ENCODE results near the gene SETD3.

SETD3 gene

GRCh38 chr14:99479906-99480869 is at the start of gene SETD3:
SETD3 (minus strand) TSS chr14:99480859; CDS start chr14:99465805, 15,054 bp downstream.
- DNase-seq, result peak; percentile 45

GRCh38 chr14:99529899-99530298 is 49.2 kb upstream of the SETD3 start:
- DNase-seq, result no peak

DNA sequence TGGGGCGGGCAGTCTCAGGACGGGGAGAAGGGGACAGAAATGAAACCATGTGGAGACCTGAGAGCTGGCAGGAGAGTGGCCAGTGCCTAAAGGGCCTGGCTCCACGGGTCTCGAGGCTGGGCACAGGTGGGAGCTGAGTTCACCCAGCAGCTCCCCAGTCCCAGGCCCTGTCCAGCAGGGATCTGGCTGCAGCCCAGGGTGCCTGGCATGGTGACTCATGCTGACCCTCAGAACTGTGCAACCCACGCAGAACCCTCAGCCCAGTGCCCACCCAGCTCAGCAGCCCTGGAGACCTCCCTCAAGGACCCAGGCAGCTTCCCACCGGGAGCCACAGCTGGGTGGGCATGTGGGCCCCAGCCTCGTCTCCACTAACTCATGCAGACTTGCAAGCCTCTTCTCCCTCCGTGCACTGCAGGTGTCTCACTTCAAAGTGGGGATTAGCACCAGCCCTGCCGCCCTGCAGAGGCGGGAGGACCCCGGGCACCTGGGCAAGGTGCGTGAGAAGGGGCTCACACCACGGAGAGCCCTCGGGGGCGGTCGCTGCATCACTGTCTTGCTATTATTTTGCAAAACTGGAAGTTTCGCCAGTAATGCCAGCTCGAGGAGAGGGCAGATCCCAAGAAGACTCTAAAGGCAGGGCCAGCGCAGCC is 46.9 kb upstream of the SETD3 start:
- DNase-seq, result no peak

DNA sequence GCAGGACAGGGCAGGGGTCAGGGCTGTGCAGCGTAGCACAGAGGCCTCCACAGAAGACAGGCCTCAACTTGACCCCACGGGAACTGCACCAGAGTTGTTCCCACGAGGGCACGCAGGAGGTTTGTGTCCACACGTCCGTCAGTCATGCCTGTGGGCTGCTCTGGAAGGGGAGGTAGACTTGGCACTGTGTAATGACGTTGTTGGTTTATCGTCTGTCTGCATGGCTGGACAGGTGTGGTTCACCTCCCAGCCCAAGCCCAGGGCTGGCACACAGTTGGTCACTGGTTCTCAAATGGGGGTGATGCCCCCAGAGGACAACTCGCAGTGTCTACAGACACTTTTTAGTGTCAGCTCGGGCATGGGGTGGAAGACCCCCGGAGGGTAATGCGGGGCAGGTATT is 46.4 kb upstream of the SETD3 start:
- no peak for DNase-seq

DNA sequence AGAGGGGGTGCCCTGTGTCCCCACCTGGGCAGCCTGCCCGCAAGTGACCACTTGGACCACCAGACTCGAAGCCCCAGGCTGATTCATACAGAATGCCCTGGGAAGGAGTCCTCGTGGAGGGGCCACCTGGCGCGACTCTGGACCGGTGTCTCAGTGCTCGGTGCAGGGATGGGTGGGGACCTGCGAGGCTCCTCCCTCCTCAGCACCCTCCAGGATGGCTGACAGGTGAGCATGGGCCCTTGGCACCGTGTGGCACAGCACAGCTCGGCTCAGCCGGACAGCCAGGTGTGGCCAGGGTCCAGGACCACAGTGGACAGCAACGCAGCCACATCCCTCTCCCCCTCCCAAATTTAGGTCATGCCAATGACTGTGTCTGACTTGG is 45.0 kb upstream of the SETD3 start:
- no peak for DNase-seq

DNA sequence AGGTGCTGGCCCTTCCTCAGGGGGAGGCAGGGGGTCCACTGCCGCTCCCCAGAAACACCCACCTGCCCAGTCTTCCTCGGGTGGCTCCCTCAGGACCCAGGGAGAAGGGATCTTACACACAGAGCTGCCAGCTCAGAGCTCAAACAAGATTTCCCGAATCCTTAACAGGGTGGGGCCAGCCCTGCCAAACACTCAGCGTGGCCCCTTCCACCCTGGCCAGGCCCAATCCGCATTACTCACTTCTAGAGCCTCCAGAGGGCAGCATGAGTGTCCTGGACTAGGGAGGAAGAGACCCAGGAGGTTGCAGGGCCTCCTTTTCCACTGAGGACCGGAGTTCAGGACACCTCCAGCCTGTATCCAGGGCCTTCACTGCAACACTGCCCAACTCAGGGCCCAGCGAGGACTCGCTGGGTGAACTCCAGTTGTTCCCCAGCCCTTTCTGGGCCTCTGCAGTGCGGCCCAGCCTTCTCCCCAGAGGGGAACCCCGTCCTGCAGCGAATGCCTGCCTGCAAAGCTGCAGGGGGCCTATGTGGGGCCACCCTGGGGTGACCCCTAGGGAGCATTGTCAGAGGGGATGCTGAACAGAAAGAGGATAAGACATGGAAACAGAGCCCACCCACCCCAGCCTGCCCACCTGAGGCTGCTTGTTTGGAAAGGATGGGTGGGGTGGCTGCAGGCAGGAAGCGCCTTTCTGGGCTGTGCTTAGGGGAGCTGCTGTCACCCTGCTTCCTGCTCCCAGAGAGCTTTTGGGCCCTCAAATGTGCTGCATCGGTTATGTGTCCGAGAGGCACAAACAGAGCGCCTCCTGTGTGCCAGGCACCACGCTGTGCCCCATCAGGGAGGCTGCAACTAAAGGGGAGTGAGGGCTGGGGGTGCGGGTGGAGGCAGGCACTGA is 44.4 kb upstream of the SETD3 start:
- no peak for DNase-seq

DNA sequence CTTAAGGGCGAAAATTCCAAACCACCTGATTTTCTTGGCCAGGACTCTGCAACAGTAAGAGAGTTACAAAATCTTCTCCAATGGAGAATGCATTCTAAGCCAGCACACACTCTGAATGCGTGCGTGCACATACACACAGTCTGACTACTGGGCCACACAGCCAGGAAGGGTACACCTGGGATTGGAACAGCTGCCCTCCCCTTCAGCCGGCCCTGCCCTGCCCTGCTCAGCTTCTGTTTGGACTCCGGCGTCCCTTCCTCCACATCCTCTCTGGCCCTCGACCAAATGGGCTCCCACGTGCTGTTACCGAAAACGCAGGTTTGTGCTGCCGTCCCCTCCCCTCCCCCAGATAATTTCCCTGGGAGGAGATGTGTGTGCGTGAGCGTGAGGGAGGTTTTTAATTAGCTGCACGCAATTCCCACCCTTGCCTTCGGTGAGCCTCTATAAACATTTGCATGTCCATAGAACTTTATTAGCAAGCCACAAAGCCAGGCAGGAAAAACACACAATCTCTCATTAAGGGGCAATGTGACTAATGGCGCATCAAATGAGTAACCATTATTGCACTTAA is 43.5 kb upstream of the SETD3 start:
- no peak for DNase-seq

DNA sequence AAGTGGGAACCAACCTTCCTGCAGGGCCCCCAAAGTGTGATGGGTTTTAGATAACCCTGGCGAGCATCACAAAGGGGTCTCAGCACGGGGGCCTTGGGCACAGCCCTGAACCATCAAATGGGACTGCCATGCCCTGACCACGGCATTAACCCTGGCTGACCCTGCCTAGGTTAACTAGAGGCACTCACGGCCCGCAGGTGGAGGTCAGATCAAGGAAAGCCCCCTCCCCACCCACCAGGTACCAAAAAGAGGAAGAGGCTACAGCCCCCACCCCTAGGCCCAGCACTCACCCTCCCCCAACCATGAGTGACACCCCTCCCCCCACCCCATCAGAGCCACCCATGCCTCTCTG is 43.0 kb upstream of the SETD3 start:
- no peak for DNase-seq

GRCh38 chr14:99522934-99523703 is 42.5 kb upstream of the SETD3 start:
- no peak for DNase-seq

DNA sequence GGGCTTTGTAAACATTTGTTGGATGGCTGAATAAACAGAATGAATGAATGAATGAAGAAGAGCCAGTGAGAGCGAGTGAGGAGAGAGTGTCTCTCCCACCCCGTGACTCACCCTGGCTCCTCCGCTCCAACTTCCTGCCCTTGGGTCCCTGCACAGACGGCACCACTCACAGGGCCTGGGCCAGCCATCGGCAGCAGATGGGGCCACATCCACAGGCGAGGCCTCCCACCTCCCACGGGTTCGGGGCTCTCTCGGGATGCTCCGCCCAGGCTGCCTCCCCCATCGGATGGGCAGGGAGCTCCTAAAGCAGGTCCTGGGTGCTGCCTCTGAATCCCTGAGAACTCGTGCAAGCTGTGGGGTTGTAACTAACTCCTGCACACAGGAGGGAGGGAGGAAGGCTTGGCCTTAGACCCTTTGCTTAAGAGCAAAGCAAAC is 41.8 kb upstream of the SETD3 start:
- no peak for DNase-seq

DNA sequence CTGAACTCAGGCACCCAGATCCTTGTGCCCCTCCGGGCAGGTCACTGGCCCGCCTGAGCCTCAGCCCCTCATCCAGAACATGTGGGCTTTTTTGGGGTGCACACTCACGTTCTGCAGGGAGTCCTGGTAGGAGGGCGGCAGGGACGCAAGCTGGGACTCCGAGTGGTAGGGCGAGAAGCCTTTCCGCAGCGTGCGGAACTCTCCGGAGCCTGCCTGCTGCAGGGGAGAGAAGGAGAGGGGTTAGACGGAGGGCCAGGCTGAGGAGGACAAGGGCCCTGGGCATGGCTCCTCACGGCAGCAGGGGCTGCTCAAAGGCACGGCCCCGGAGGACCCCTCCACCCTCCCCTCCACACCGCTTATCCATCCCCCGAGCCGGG is 41.4 kb upstream of the SETD3 start:
- no peak for DNase-seq

GRCh38 chr14:99521176-99522024 is 40.7 kb upstream of the SETD3 start:
- DNase-seq, result no peak

DNA sequence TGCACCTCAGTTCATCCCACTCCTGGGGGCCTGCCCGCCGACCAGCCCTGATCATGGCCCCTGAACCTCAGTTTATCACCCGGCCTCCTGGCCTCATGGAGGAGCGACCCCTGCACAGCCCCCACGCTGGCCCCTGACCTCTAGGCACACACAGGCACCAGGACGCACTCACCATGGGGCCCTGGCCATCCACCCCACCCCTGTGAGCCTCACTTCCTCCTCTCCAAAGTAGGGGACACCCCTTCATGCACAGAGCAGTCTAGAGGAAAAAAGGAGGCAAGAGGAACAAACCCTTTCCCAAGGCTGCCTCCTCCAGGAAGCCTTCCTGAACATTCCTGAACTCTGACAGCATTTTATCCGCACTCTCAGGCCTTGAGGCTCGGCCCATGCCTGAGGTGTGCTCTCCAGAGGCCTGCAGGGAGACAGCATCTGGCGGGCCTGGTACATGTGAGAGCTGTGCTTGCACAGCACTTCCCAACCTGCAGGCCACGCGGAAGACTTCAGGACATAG is 40.0 kb upstream of the SETD3 start:
- no peak for DNase-seq

GRCh38 chr14:99519931-99520421 is 39.3 kb upstream of the SETD3 start:
- DNase-seq, result no peak

GRCh38 chr14:99519347-99519881 is 38.8 kb upstream of the SETD3 start:
- no peak for DNase-seq

DNA sequence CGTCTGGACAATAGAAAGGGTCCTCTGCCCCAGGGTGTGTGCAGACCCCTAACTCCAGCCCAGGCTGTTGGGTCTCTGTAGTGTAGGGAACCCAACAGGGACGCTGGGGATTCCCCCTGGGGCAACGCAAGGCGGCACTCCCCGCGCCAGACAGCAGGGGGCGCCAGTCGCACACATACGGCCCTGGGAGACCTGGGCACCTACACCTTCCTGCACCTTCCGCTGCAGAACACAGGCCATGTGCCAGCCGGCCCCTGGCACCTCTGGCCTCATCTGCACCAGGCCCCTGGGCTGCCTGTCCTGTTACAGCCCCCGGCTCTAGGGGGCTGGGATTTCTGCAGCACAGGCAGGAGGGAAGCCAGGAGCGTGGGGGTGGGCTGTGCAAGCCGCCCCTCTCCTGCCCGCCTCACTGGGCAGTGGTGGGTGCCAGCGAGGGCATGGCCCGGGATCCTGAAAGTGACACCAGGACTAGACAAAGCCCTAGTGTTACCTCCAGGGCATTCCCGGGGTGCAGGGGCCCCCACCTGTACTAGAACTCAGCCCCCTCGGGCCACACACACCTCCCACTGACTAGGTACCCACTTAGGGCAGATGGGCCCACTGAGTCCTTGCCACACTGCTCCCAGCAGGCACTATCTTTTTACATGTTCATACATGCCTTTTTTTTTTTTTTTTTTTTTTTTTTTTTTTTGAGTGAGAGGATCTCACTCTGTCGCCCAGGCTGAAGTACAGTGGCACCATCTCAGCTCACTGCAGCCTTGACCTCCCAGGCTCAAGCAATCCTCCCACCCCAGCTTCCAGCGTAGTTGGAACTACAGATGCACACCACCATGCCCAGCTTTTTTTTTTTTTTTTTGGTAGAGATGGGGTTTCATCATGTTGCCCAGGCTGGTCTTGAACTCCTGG is 38.0 kb upstream of the SETD3 start:
- peak; percentile 81 for DNase-seq

DNA sequence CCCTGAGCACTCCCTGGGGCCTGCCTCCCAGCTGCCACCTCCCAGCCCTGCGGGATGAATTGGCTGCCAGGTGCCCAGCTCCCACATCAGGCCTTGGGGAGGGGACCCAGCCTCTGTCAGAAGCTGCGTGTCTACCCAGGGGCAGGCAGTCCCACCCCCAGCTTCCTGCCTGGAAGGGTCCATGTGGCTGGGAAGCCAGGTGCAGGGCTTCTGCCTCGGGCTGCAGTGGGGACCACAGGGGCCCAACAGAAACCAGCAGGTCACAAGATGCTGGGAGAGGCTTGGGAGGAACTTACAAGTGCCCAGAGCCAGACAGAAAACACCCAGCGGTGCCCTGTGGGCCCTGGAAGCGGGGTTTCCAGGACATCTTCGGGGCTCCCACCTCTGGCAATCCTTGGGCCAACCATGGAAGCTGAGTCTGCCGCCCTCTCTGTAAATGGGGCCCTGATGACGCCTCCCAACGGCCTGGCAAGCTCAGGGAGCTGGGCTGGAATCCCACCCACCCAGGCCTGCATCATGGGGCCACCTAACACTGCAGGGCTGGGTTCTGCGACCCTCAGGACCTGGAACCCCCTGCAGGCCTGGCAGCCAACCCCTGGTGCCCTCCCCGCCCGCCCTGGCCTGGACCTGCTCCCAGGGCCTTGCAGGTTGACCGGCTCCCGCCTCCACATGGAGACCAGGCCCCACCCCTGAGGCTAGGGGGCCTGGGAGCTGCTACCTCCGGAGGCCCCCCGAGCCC is 37.2 kb upstream of the SETD3 start:
- DNase-seq, result no peak

DNA sequence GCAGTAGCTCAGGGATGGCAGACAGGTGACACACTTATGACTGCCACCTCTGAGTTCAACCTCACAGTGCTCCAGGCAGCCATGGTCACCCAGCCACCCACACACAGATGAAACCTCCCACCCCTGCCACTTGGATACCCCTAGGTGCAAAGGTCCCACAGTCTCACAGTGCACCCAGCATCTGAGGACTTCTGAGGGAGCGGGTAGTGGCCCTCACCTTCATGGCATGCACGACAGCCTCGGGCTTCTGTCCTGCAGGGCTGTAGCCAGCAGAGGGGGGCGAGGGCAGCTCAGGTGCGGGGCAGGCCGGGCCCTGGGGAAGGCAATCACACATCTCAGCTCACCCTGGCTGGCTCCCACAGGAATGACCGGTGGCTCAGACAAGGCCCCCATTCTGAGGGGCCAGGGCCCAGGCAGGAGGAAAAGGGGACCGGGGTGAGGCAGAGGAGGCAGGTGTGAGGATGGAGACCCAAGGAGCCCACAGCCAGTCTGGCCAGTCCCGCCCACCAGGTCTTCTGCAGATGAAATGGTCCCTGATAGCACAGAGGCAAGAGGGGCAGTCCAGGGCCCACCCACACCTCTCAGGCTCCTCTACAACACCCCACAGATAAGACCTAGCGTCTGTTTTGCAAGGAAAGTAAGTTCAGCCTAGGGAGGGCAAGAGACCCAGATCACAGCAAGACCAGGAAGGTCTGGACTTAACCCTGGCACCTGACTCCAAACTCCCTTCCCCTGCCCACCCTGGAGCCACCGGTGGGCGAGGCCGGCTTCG is 36.4 kb upstream of the SETD3 start:
- DNase-seq, result no peak

Measured in activated CD4-positive, alpha-beta T cell treated with anti-CD3 and anti-CD28 coated beads, Interleukin-10, Interleukin-2, amounts not matched to agents 100 ng/mL and 50 ng/mL, durations not matched to agents 16 hours and 8 hours (primary cell).